Activated naive CD4-positive, alpha-beta T cell treated with anti-CD3 and anti-CD28 coated beads, Interleukin-2, amount 50 U/mL, for 16 hours (primary cell): ENCODE measurements around the gene MRGPRX4.
"Not testable (repeated sequence)": the region's sequence is repeated elsewhere in the genome, so short reads cannot be mapped to it uniquely, and the experiment has no call there.

Source experiments
- DNase-seq: peaks from one replicate; pipeline ENCODE4 v3.0.0-alpha.2; 2020

Gene MRGPRX4

DNA sequence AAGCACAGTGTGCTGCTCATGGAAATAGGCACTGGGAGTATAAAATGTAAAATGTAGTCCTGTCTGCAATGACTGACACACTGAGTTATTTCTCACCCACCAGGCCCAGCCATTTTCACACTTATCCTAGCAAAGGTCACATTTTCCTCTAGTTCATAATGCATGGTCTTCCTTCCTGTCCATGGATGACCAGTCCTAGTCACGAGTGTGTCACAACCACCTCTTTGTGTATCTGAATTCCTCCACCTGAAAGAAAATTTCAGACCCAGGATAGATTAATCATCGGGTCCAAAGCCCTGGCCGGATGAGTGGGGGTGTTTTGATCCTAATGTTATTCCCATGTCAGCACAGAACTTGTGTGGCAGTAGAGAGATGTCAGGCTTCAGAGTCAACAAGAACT is at the start of gene MRGPRX4:
TSS of gene MRGPRX4 (plus strand) at position 172 of the 400 bp plus-strand sequence. CDS start 420 bp downstream, outside the sequence.
- no peak for DNase-seq

DNA sequence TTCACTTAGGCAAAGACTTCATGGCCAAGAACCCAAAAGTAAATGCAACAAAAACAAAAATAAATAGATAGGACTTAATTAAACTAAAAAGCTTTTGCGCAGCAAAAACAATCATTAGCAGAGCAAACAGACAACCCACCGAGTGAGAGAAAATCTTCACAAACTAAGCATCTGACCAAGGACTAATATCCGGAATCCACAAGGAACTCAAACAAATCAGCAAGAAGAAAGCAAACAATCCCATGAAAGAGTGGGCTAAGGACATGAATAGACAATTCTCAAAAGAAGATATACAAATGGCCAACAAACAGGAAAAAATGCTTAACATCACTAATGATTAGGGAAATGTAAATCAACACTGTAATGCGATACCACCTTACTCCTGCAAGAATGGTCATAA is 41.5 kb upstream of the MRGPRX4 start:
- not testable (repeated sequence) for DNase-seq

DNA sequence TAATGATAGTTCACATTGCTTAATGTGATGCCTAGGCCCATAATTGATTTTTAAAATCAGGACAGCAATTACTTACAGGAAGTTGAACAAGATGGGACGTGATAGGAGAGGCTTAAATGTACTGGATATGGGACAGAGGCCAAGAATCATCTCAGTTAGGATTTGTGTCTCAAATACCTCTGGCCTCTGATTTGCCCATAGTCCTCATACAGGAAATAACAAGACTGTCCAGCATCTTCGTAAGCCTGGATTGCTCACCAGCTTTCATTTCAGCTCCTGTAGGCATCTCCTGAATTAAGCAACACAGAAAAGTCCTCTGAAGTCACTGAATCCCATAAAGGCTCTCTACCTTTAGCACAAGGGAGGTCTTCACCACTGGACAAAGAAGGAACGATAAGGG is 40.3 kb upstream of the MRGPRX4 start, which contains the start of gene MRGPRX3:
TSS of gene MRGPRX3 (plus strand) at position 231 of the 400 bp plus-strand sequence. CDS start 4,632 bp downstream, outside the sequence.
- DNase-seq, result no peak

DNA sequence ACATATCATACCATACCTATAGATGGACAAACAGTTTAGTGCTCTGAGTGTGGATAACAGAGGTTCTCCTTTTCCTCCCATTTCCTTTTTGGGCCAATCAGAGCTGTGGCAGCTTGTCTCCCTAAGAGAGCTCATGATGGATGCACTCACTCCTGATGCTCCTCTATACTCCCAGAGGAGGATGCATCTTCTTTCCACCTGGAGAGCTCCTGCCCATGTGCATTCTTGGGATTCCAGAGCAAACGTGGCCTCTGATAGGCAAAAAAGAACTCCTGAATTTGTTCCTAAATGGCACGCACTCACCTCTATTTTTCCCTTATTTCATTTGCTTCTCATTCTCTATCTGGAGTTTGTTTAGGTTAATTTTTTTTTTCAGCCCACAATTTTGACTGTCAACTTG is 37.3 kb upstream of the MRGPRX4 start:
- DNase-seq, result no peak

DNA sequence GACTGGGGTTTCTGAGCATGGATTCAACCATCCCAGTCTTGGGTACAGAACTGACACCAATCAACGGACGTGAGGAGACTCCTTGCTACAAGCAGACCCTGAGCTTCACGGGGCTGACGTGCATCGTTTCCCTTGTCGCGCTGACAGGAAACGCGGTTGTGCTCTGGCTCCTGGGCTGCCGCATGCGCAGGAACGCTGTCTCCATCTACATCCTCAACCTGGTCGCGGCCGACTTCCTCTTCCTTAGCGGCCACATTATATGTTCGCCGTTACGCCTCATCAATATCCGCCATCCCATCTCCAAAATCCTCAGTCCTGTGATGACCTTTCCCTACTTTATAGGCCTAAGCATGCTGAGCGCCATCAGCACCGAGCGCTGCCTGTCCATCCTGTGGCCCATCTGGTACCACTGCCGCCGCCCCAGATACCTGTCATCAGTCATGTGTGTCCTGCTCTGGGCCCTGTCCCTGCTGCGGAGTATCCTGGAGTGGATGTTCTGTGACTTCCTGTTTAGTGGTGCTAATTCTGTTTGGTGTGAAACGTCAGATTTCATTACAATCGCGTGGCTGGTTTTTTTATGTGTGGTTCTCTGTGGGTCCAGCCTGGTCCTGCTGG is 35.3 kb upstream of the MRGPRX4 start:
- DNase-seq, result no peak

DNA sequence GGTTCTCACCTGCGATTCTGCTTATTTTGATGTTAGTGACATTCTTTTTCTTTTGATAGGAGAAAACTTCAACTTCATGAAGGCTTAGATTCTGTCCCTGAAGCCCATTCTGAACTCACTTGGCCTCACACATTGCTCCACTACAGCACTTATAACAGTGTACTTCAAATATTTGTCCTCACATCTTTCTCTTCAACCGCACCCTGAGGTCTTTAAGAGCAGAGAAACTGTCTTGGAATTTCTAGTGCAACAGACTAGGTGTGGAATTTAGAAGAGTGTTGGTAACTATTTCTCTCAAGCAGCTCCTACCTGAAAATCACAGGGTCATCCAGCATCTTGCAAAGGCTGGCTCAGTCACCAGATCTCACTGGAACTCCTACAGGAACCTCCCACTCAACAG is 32.5 kb upstream of the MRGPRX4 start:
- no peak for DNase-seq

DNA sequence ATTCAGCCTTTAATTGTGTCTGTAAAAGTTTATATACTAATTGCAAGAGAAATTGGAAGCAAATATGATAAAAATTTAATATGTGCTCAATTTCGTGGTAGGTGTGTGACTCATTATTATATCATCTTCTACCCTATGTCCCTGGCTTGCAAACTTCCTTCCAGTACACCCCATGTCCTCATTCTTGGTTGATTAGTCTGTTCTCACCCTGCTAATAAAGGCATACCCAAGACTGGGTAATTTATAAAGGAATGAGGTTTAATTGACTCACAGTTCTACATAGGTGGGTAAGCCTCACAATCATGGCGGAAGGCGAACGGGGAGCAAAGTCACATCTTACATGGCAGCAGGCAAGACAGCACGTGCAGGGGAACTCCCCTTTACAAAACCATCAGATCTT is 28.4 kb upstream of the MRGPRX4 start:
- DNase-seq, result no peak

DNA sequence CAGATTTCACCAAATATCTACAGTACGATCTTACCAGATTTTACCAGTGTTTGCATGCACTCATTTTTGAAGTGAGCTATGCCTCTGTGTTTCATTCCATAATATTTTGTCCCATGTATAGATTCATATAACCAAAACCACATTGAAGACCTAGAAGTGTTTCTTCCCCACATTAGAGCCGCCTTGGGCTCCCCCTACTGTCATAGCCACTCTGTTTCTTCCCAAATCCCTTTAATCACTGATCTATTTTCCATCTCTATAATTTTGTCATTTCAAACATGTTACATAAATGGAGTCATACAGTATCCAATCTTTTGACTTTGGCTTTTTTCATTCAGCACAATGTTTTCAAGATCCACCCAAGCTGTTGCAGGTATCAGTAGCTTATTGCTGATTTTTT is 27.6 kb upstream of the MRGPRX4 start:
- DNase-seq, result no peak

DNA sequence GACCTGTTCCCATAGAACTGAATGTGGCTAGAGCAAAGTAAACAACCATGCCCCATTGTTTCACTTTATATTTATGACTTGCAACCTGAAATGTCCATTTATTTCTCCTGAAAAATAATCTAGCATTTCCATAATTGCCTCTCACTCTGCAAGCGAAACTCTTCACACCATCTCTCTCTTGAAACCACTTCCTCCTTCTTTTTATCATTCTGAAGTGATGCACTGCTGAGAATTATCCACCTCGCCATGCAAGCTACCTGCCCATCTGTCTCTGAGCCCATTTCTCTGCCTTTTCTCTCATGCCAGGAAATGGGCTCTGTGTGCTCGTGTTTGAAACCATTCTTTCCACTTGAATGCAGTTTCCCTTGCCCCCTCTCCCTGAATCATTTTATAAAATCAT is 26.8 kb upstream of the MRGPRX4 start:
- no peak for DNase-seq

DNA sequence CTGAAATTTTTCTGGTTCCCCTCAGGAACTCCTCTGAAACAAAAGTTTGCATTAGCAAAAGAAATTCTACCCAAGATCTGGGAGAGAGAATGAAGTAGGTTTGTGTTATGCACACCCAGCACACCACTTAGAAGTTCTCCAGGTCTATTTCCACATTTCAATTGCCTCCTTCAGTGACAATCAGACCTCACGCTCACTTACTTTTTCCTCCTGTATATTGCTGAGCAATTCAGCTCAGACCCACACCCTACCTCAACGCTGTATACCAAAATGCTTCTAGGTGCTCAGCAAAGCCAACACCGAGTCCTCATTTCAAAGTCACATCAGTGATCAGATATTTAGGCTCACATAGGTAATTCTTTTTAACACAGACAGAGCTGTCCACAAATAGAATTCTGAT is 21.1 kb upstream of the MRGPRX4 start:
- DNase-seq, result no peak

DNA sequence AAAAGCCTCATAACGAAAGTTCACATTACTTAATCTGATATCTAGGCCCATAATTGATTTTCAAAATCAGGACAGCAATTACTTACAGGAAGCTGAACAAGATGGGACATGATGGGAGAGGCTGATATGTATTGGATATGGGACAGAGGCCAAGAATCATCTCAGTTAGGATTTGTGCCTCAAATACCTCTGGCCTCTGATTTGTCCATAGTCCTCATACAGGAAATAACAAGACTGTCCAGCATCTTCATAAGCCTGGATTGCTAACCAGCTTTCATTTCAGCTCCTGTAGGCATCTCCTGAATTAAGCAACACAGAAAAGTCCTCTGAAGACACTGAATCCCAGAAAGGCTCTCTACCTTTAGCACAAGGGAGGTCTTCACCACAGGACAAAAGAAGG is 4.3 kb upstream of the MRGPRX4 start:
- DNase-seq, result no peak

DNA sequence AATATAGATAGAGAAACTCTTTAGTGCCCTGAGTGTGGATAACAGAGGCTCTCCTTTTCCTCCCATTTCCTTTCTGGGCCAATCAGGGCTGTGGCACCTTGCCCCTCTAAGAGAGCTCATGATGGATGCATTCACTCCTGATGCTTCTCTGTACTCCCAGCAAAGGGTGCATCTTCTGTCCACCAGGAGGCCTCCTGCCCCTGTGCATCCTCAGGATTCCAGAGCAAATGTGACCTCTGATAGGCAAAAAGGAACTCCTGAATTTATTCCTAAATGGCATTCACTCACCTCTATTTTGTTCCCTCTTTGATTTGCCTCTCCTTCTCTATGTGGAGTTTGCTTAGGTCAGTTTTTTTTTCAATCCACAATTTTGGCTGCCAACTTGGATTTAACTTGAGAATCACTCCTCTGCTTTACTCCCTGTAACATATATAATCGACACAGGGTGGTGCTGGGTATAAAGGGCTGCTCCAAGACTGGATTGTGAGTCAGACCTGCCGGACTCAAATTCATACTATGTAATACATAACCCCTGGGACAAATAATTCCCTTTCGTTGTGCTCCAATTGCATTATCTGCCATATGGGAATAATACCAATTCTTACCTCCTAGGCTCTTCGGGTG is 1.1 kb upstream of the MRGPRX4 start:
- DNase-seq, result no peak

DNA sequence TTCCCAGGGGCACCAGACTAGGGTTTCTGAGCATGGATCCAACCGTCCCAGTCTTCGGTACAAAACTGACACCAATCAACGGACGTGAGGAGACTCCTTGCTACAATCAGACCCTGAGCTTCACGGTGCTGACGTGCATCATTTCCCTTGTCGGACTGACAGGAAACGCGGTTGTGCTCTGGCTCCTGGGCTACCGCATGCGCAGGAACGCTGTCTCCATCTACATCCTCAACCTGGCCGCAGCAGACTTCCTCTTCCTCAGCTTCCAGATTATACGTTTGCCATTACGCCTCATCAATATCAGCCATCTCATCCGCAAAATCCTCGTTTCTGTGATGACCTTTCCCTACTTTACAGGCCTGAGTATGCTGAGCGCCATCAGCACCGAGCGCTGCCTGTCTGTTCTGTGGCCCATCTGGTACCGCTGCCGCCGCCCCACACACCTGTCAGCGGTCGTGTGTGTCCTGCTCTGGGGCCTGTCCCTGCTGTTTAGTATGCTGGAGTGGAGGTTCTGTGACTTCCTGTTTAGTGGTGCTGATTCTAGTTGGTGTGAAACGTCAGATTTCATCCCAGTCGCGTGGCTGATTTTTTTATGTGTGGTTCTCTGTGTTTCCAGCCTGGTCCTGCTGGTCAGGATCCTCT is 709 bp downstream of the MRGPRX4 start:
- DNase-seq, result no peak

DNA sequence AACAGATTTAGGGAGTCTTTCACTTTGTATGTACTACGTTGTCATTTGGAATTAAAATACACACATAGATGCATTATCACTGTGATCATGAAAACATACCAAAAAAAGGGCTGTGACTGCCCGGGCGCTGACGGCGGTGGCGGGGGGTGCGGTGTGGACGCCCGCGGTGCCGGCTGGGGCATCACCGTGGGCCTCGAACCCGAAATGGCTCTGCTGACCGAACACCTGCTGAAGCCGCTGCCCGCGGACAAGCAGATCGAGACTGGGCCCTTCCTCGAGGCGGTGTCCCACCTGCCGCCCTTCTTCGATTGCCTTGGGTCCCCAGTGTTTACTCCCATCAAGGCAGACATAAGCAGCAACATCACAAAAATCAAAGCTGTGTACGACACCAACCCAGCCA is 16.2 kb downstream of the MRGPRX4 start:
- DNase-seq, result no peak

DNA sequence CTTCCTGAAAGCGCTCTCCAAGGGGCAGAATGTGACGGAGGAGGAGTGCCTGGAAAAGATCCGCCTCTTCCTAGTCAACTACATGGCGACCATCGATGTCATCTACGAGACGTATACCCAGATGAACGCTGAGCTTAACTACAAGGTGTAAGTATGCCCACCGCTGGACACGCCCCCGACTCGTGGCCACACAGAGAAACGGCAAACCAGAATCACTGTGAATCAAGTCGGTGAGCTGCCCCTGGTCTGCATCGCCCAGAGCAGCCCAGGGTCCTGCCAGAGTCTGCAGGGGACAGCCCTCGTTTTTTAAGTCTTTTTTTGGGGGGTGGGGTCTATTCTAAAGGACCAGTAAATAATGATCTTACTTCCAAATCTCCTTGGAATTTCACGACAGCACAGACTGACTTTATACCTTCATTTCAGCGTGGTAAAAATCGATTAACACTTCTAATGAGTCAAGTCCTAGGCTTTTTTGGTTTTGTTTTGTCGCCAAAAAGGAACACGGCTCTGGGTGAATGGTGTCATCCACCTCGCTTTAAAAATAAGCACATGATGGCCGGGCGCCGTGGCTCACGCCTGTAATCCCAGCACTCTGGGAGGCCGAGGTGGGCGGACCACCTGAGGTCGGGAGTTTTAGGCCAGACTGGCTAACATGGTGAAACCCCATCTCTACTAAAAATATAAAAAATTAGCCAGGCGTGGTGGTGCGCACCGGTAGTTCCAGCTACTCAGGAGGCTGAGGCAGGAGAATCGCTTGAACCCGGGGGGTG is 17.0 kb downstream of the MRGPRX4 start:
- not testable (repeated sequence) for DNase-seq

DNA sequence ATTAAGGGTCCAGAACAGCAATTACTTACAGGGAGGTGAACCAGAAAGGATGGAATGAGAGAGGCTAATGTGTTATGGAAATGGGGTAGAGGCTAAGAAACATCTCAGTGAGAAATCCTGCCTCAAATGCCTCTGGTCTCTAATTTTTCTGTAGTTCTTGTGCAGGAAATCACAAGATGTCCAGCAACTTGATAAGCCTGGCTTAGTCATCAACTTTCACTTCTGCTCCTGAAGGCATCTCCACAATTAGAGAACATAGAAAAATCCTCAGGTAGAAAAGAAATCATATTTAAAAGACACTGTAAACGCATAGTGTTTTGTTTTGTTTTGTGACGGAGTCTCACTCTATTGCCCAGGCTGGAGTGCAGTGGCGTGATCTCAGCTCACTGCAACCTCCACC is 18.7 kb downstream of the MRGPRX4 start:
- DNase-seq, result no peak

DNA sequence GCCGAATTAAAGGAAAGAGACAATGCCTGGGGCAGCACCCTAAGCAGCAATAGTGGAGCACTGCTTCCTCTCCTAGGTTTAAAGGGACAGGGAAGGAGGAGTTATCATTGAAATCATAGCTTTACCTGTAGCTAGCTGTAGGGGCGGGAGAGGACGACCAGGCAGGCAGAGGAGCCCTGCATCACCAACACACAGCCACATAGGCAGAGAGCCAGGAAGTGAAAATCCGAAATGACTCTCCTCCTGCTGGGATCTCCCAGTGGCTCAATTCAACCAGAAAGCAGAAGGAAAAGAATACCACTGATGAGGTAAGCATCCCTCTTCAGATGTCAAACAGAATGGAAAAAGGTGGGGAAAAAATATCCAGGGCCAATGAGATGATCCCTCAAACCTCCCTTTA is 20.4 kb downstream of the MRGPRX4 start:
- no peak for DNase-seq

DNA sequence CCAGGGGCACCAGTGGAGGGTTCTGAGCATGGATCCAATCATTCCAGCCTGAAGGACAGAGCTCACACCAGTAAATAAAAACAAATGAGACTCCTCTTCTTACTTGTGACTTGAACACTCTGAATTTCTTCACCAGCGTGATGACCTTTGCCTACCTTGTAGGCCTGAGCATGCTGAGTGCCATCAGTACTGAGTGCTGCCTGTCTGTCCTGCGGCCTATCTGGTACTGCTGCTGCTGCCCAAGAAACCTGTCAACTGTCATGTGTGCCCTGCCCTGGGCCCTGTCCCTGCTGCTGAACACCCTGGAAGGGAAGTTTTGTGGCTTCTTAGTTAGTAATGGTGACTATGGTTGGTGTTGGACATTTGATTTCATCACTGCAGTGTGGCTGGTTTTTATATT is 23.9 kb downstream of the MRGPRX4 start:
- DNase-seq, result no peak

DNA sequence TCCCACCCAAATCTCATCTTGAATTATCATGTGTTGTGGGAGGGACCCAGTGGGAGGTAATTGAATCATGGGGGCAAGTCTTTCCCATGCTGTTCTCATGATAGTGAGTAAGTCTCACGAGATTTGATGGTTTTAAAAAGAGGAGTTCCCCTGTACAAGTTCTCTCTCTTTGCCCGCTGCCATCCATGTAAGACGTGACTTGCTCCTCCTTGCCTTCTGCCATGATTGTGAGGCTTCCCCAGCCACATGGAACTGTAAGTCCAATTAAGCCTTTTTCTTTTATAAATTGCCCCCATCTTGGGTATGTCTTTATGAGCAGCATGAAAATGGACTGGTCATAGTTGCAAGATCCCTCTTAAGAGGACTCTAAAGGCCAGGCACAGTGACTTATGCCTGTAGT is 25.1 kb downstream of the MRGPRX4 start:
- DNase-seq, result not testable (repeated sequence)

DNA sequence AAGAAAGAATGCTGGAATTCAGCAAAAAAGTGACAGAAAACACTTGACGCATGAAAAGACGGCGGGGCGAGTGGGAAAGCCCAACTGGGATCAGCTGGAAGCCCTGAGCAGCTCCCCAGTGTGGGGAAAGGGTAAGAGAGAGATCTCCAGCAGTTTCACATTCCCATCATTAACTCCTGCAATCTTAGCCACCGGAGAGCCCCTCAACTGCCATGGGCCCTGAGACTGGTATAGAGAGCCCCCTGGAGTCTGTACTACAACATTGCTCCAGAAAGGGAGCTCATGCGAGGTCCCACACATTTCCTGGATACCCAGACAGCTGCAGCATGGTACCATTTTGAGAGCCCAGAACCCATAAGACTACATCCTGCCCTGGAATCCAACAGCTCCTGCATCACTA is 31.1 kb downstream of the MRGPRX4 start:
- no peak for DNase-seq

DNA sequence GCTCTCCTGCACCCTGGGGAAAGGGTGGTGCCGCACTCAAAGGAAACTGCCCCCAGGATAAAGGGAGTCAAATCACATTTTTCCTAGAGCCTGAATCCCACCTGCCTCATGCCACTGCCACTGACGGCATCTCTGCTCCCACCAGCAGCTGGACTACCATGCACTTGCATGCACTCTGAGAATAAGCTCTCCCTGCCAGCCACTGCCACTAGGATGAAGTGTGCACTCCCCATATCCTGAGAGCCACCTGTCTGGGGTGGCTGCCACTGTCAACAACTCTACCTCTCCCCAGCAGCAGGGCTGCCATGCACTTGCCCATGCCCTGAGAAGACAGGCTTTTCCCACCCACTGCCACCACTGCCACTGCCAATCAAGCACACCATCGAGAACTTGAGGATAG is 31.6 kb downstream of the MRGPRX4 start:
- no peak for DNase-seq

DNA sequence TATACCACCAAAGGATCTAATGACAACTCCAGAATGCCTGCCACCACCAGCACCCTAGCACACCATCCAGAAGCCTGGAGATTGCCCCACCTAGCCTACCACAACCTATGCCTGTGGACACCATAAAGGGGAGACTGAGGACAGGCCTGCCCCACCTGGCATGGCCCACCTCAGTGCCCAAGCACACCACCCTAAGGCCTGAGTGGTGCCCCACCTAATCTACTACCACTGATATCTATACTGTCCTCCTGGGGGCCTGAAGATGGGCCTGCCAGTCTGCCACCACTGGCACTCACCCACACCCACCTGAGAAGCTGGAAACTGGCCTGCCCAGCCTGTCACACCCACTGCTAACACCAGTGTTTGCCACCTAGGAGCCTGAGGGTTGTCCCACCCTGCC is 32.1 kb downstream of the MRGPRX4 start:
- no peak for DNase-seq

DNA sequence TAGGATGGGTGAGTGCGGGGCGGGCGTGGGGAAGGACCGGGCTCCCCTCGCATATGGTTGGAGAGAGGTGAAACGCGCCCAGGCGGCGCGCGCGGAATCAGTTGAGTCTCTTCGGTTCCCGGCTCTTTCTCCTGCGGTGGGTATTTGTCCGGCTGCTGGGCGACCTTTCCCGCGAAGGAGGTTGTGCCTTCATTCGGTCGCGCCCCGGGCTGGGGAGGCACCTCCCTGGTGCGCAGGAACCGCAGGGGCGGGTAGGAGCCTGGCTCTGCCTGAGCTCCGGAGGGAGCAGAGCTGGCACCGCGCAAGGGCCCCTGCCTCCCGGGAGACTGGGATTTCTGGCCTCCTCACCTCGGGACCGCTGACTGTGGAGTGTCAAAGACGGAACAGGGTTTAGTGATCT is 36.4 kb downstream of the MRGPRX4 start:
- DNase-seq, result no peak
